Endothelial cell of umbilical vein (primary cell): ENCODE data around the gene PRKCB. TPM values are rescaled to one million over a fixed set of nuclear protein-coding genes. Genes with fewer than 3 reads are reported as not detected.

Experiments
- BruUV-seq: library from RNA; stranded (reverse); fragments of 400-500 nt; replicated peaks from 2 replicates; lab custom pipeline; 2021; lab: Mats Ljungman, UMichigan
- CTCF ChIA-PET: fragments of 300-600, 350-600 bp; sonication (Branson Sonifier 250); formaldehyde crosslinking; loops from one replicate; lab custom pipeline; 2021; ENCODE audit warnings: antibody characterized with exemption, inconsistent platforms; lab: Charles Lee
- POLR2A ChIA-PET: fragments of 300-600, 350-600 bp; sonication (Branson Sonifier 250); formaldehyde crosslinking; loops from one replicate; lab custom pipeline; 2021; ENCODE audit warnings: antibody characterized with exemption, inconsistent platforms; lab: Charles Lee
- DNase-seq: peaks from one replicate; pipeline ENCODE4 v3.0.0-alpha.2; 2011; ENCODE audit warnings: low read depth, low spot score
- FAIRE-seq: peaks from 2 replicates; lab custom pipeline; 2011; peaks lifted over from hg19 to GRCh38; lab: Jason Lieb, UNC
- H2AFZ ChIP-seq: 2 replicates; pipeline ENCODE4 v1.6.0; 2012; ENCODE audit warnings: low read depth, low read length, control low read depth, inconsistent platforms
- H3K27ac ChIP-seq: 2 replicates; pipeline ENCODE4 v1.5.1; 2011; ENCODE audit warnings: low read depth, mild to moderate bottlenecking, control low read depth, low read length, moderate library complexity; ENCODE audit not compliant: insufficient read depth
- H3K27me3 ChIP-seq, 2 experiments: 2 replicates each; pipeline versions ENCODE4 v1.6.0 to v1.6.1; 2011; ENCODE audit warnings: low read length in 2 of 2, mixed read lengths in 1 of 2; ENCODE audit not compliant: control insufficient read depth in 2 of 2, insufficient read depth in 2 of 2
- H3K36me3 ChIP-seq, 2 experiments: 2 replicates in 1 of 2; 3 replicates in 1 of 2; pipeline ENCODE4 v1.5.1; 2011; ENCODE audit warnings: low read length in 2 of 2, mild to moderate bottlenecking in 1 of 2, moderate library complexity in 1 of 2; ENCODE audit not compliant: control insufficient read depth in 2 of 2, insufficient read depth in 2 of 2; ENCODE audit errors: extremely low read depth in 1 of 2
- H3K4me1 ChIP-seq: 3 replicates; pipeline ENCODE4 v1.5.1; 2011; ENCODE audit warnings: mild to moderate bottlenecking, low read length; ENCODE audit not compliant: control insufficient read depth, insufficient read depth; ENCODE audit errors: extremely low read depth
- H3K4me2 ChIP-seq: 2 replicates; pipeline ENCODE4 v1.6.1; 2011; ENCODE audit warnings: low read length, control low read depth, mixed read lengths; ENCODE audit not compliant: insufficient read depth
- H3K4me3 ChIP-seq, 3 experiments: fragments of 200-600 bp in 1 of 3; sonication (generic), shearing (Covaris generic) in 1 of 3; replicated peaks in 1 of 3; 2 replicates each; pipeline ENCODE4 v1.5.1; 2011 to 2016; ENCODE audit warnings: control low read depth in 3 of 3, low read length in 3 of 3, mild to moderate bottlenecking in 2 of 3, inconsistent platforms in 1 of 3, low read depth in 1 of 3, moderate library complexity in 1 of 3; ENCODE audit not compliant: insufficient read depth in 1 of 3
- H3K79me2 ChIP-seq: 2 replicates; pipeline ENCODE4 v1.6.0; 2012; ENCODE audit warnings: low read length, inconsistent platforms; ENCODE audit not compliant: control insufficient read depth, insufficient read depth
- H3K9ac ChIP-seq: replicated peaks from 2 replicates; pipeline ENCODE3; 2011; ENCODE audit warnings: low read length, control low read depth; ENCODE audit not compliant: insufficient read depth; ENCODE audit errors: extremely low read depth
- H3K9me1 ChIP-seq: replicated peaks from 3 replicates; pipeline ENCODE4 v1.6.0; 2011; ENCODE audit warnings: mild to moderate bottlenecking, low read length; ENCODE audit not compliant: control insufficient read depth, insufficient read depth; ENCODE audit errors: extremely low read depth
- H3K9me3 ChIP-seq: replicated peaks from 2 replicates; pipeline ENCODE4 v1.5.1; 2012; ENCODE audit warnings: low read length, inconsistent platforms; ENCODE audit not compliant: control insufficient read depth, insufficient read depth
- H4K20me1 ChIP-seq: replicated peaks from 2 replicates; pipeline ENCODE3; 2011; ENCODE audit warnings: mild to moderate bottlenecking, low read length; ENCODE audit not compliant: control insufficient read depth, insufficient read depth; ENCODE audit errors: extremely low read depth
- CTCF ChIP-seq, 2 donors: IDR thresholded peaks; 1 replicate in 1 of 2; 2 replicates in 1 of 2; pipeline ENCODE4 v1.5.1; 2011; ENCODE audit warnings: low read length in 2 of 2, mild to moderate bottlenecking in 2 of 2, moderate library complexity in 2 of 2, control low read depth in 1 of 2, inconsistent platforms in 1 of 2, low read depth in 1 of 2; ENCODE audit not compliant: insufficient read depth in 1 of 2; ENCODE audit errors: extremely low read depth in 1 of 2
- EZH2 ChIP-seq: IDR thresholded peaks from 2 replicates; pipeline ENCODE4 v1.6.1; 2012; ENCODE audit warnings: borderline replicate concordance, low read depth, mild to moderate bottlenecking, moderate library complexity, low read length, inconsistent platforms; ENCODE audit not compliant: severe bottlenecking
- FOS ChIP-seq: IDR thresholded peaks from 2 replicates; pipeline ENCODE4 v1.6.1; 2011; ENCODE audit warnings: mild to moderate bottlenecking, low read length, moderate library complexity, borderline replicate concordance; ENCODE audit not compliant: insufficient read depth
- GATA2 ChIP-seq: IDR thresholded peaks from 2 replicates; pipeline ENCODE4 v1.7.0; 2011; ENCODE audit warnings: low read depth, mild to moderate bottlenecking, moderate library complexity, mixed read lengths, low read length; ENCODE audit not compliant: insufficient read length, insufficient read depth
- JUN ChIP-seq: IDR thresholded peaks from 2 replicates; pipeline ENCODE4 v1.6.1; 2011; ENCODE audit warnings: borderline replicate concordance, low read depth; ENCODE audit not compliant: insufficient read length, insufficient read depth
- MAX ChIP-seq: IDR thresholded peaks from 2 replicates; pipeline ENCODE4 v1.6.1; 2011; ENCODE audit not compliant: insufficient read depth, insufficient read length
- MYC ChIP-seq: IDR thresholded peaks from one replicate; pipeline ENCODE4 v1.6.1; 2011; ENCODE audit warnings: mild to moderate bottlenecking, low read depth, low read length
- POLR2A ChIP-seq: IDR thresholded peaks from 2 replicates; pipeline ENCODE4 v1.6.1; 2012; ENCODE audit warnings: low read depth, mild to moderate bottlenecking, control low read depth, low read length
- POLR2AphosphoS5 ChIP-seq: IDR thresholded peaks from 2 replicates; pipeline ENCODE4 v1.6.1; 2012; ENCODE audit warnings: low read depth, mild to moderate bottlenecking, control low read depth, low read length, moderate library complexity; ENCODE audit not compliant: insufficient read depth
- dilution Hi-C: fragments of 300-500 bp; cut with MboI; formaldehyde crosslinking; loops from one replicate; pipeline ENCODE4 v1.15.0; 2019; ENCODE audit warnings: low sequenced_read_pairs; ENCODE audit not compliant: extremely low pct_ligation_motif_present
- intact Hi-C: fragments of 100-400 bp; cut with micrococcal nuclease; formaldehyde crosslinking; loops from one replicate; pipeline ENCODE4 v1.10.0; 2022
- polyA plus RNA-seq, 4 experiments: library from polyadenylated mRNA; depleted of rRNA in 3 of 4; stranded (reverse) in 3 of 4; unstranded in 1 of 4; fragments of >200 nt; gene quantifications; 2 replicates each; pipeline versions ENCODE4 v1.2.1 to v1.2.3, GENCODE V29; 2011 to 2012; ENCODE audit warnings: missing spikeins in 1 of 4
- total RNA-seq: library from RNA; stranded (reverse); gene quantifications from 2 replicates; pipeline ENCODE4 v1.2.3, GENCODE V29; 2021

The PRKCB gene
- total and polyA plus RNA-seq, 2 donors (not counting 3 experiments of a cell fraction or from before 2014, with no cell fraction given), result 0.01 TPM; not detected in 1

- no peaks in the 10 kb centered on the region for H3K27me3 ChIP-seq
- H3K4me2 ChIP-seq, result no peak overlapping the region
- FAIRE-seq (no peak), DNase-seq (no peak)
- no peak overlapping the region for H3K4me3 ChIP-seq
- POLR2A ChIA-PET, result no interaction called here
- H3K9me1 ChIP-seq, result no peaks in the 10 kb centered on the region
- intact Hi-C loops (no loop called here), dilution Hi-C loops (no loop called here)
- H3K4me1 ChIP-seq, result no peaks in the 10 kb centered on the region
- no peaks in the 10 kb centered on the region for H3K79me2 ChIP-seq
- no TSS peak for BruUV-seq
- H3K27ac ChIP-seq, result no peak overlapping the region
- CTCF ChIA-PET, result no interaction called here
- H2AFZ ChIP-seq, result no peak overlapping the region
- no peaks in the 10 kb centered on the region for H3K36me3 ChIP-seq
- TF ChIP-seq GATA2 (no peak), MAX (no peak), POLR2AphosphoS5 (no peak), CTCF (IDR thresholded peaks at IDR 0.05; ENCODE audit: extremely low read depth in 1 of 2, insufficient read depth in 1 of 2, low read depth in 1 of 2, low read length in 2 of 2) (no peak), FOS (no peak), EZH2 (no peak), POLR2A (no peak), MYC (no peak), JUN (no peak)
- no peaks in the 10 kb centered on the region for H3K9me3 ChIP-seq
- H4K20me1 ChIP-seq, result no peaks in the 10 kb centered on the region
- no peak overlapping the region for H3K9ac ChIP-seq
These were observed 131.0 kb downstream of the PRKCB start for GRCh38 chr16:23966597-23967394.
